Measurements from ENCODE around the gene CFAP100. TPM values are rescaled to one million over a fixed set of nuclear protein-coding genes. Genes with fewer than 3 reads are reported as not detected.

Gene CFAP100
- total and polyA plus RNA-seq, 10 of the 15 experiments (the other 5 are each of a cell fraction or from before 2014, with no cell fraction given): 0.04 to 0.27 TPM; not detected in 8

GRCh38 chr3:126370606-126371005 lies 24.1 kb upstream of the CFAP100 start:
- in situ Hi-C loops (cut with MboI) (no loop called here), intact Hi-C loops (cut with micrococcal nuclease; ENCODE audit: unreplicated experiment) (no loop called here)
- Histone ChIP-seq H3K4me1 (ENCODE audit: control insufficient read depth, insufficient read depth, low read length) (no peaks in the 10 kb centered on the region), H3K27me3 (replicated peaks in 1 of 2; ENCODE audit: control insufficient read depth in 2 of 2, insufficient read depth in 2 of 2, low read length in 1 of 2) (no peaks in the 10 kb centered on the region; a peak in 2 of 4 replicates), H3K27ac (ENCODE audit: control insufficient read depth, insufficient read depth) (no peak overlapping the region), H3K9ac (ENCODE audit: control insufficient read depth, insufficient read depth, low read length) (no peak overlapping the region), H2AFZ (ENCODE audit: control insufficient read depth, low read depth, low read length) (no peak overlapping the region), H4K20me1 (ENCODE audit: control insufficient read depth, insufficient read depth) (no peaks in the 10 kb centered on the region), H3K4me3 (no peak overlapping the region), H3K4me2 (ENCODE audit: control insufficient read depth, insufficient read depth) (no peak overlapping the region), H3K9me3 (replicated peaks; ENCODE audit: control insufficient read depth, insufficient read depth, low read length) (no peaks in the 10 kb centered on the region), H3K36me3 (ENCODE audit: control insufficient read depth in 2 of 2, insufficient read depth in 2 of 2, low read length in 1 of 2) (no peaks in the 10 kb centered on the region), H3K79me2 (ENCODE audit: control insufficient read depth, insufficient read depth, low read length) (no peaks in the 10 kb centered on the region)
- WGBS (ENCODE audit: insufficient coverage, insufficient replicate concordance, low lambda C conversion rate, missing lambda C conversion rate): 46% methylated on average over 7 of the region's 7 CpGs
- BruUV-seq (replicated peaks): no TSS peak
- CTCF ChIA-PET: no interaction called here
- FAIRE-seq (no peak), ATAC-seq (no peak), DNase-seq (ENCODE audit: low read depth, low spot score) (no peak)
- SMC1A ChIA-PET (ENCODE audit: uncharacterized antibody, unreplicated experiment): no interaction called here
- RAD21 ChIA-PET (ENCODE audit: unreplicated experiment): interaction anchor here (1.0 kb wide), 1 partner anchor 18 kb away, joined by 4 read pairs; no protein-coding TSS in a partner anchor
- POLR2A ChIA-PET: no interaction called here
- no peak for TF ChIP-seq FOS (IDR thresholded peaks at IDR 0.05; ENCODE audit: borderline replicate concordance, extremely low read depth, insufficient read length)
- no peak for TF ChIP-seq LARP7 (IDR thresholded peaks at IDR 0.05)
- no peak for TF ChIP-seq IKZF1 (conservative IDR thresholded peaks at IDR 0.05)
- TF ChIP-seq MYC (IDR thresholded peaks at IDR 0.05; ENCODE audit: insufficient read depth, insufficient read length, insufficient replicate concordance, low read length, severe bottlenecking): no peak

GRCh38 chr3:126371096-126371705 lies 23.5 kb upstream of the CFAP100 start:
- RAD21 ChIA-PET (ENCODE audit: unreplicated experiment): no interaction called here
- Histone ChIP-seq H3K4me2 (ENCODE audit: control insufficient read depth, insufficient read depth) (no peak overlapping the region), H3K27ac (ENCODE audit: control insufficient read depth, insufficient read depth) (no peak overlapping the region), H4K20me1 (ENCODE audit: control insufficient read depth, insufficient read depth) (no peaks in the 10 kb centered on the region), H2AFZ (ENCODE audit: control insufficient read depth, low read depth, low read length) (no peak overlapping the region), H3K4me1 (ENCODE audit: control insufficient read depth, insufficient read depth, low read length) (no peaks in the 10 kb centered on the region), H3K27me3 (replicated peaks in 1 of 2; ENCODE audit: control insufficient read depth in 2 of 2, insufficient read depth in 2 of 2, low read length in 1 of 2) (no peaks in the 10 kb centered on the region; a peak in 2 of 4 replicates), H3K79me2 (ENCODE audit: control insufficient read depth, insufficient read depth, low read length) (no peaks in the 10 kb centered on the region), H3K9ac (ENCODE audit: control insufficient read depth, insufficient read depth, low read length) (no peak overlapping the region), H3K4me3 (no peak overlapping the region), H3K36me3 (ENCODE audit: control insufficient read depth in 2 of 2, insufficient read depth in 2 of 2, low read length in 1 of 2) (no peaks in the 10 kb centered on the region), H3K9me3 (replicated peaks; ENCODE audit: control insufficient read depth, insufficient read depth, low read length) (no peaks in the 10 kb centered on the region)
- DNase-seq (ENCODE audit: low read depth, low spot score): no peak
- CTCF ChIA-PET: no interaction called here
- POLR2A ChIA-PET: no interaction called here
- SMC1A ChIA-PET (ENCODE audit: uncharacterized antibody, unreplicated experiment): no interaction called here
- ATAC-seq: no peak
- in situ Hi-C loops (cut with MboI): no loop called here
- 51% methylated on average over 22 of the region's 22 CpGs for WGBS (ENCODE audit: insufficient coverage, insufficient replicate concordance, low lambda C conversion rate, missing lambda C conversion rate)
- BruUV-seq (replicated peaks): no TSS peak
- intact Hi-C loops (cut with micrococcal nuclease; ENCODE audit: unreplicated experiment): no loop called here
- TF ChIP-seq ZNF217 (IDR thresholded peaks at IDR 0.05) (no peak), ATF7 (IDR thresholded peaks at IDR 0.05; ENCODE audit: low read depth) (no peak), PKNOX1 (IDR thresholded peaks at IDR 0.05) (no peak), SREBF1 (IDR thresholded peaks at IDR 0.05; ENCODE audit: low read length) (no peak), RCOR1 (conservative IDR thresholded peaks at IDR 0.05; ENCODE audit: low read depth, low read length) (no peak), SREBF2 (IDR thresholded peaks at IDR 0.05; ENCODE audit: low read length) (no peak), HCFC1 (IDR thresholded peaks at IDR 0.05; ENCODE audit: low read length) (no peak), MXI1 (IDR thresholded peaks at IDR 0.05; ENCODE audit: low read depth, low read length) (no peak), ELK1 (IDR thresholded peaks at IDR 0.05; ENCODE audit: low read depth, low read length) (no peak), HDGF (IDR thresholded peaks at IDR 0.05) (no peak), RAD21 (IDR thresholded peaks at IDR 0.05; ENCODE audit: insufficient read depth, low read depth, low read length) (no peak), RELA (IDR thresholded peaks at IDR 0.05; ENCODE audit: borderline replicate concordance, partially characterized antibody) (no peak)
- TF ChIP-seq, protein P1, sequence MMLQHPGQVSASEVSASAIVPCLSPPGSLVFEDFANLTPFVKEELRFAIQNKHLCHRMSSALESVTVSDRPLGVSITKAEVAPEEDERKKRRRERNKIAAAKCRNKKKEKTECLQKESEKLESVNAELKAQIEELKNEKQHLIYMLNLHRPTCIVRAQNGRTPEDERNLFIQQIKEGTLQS (IDR thresholded peaks at IDR 0.05; ENCODE audit: borderline replicate concordance, extremely low read depth, low read depth, low read length): no peak
- no peak for FAIRE-seq

All from GM12878 (cell line).